NOMO-1 treated with dmso at 0.1 percent for 144 hours (cell line): ENCODE results near the gene SUMO1.
"Not testable (repeated sequence)": the region's sequence is repeated elsewhere in the genome, so short reads cannot be mapped to it uniquely, and the experiment has no call there.

Experiments used
- DNase-seq: peaks from one replicate; lab custom pipeline; 2025; ENCODE audit not compliant: unreplicated experiment; lab: John Stamatoyannopoulos, UW

Gene SUMO1

GRCh38 chr2:202238234-202239197, at the start of gene SUMO1:
Gene SUMO1 (minus strand): TSS chr2:202238597. CDS start chr2:202238451, 146 bp downstream.
- peak; percentile 78 for DNase-seq

- no peak for DNase-seq
Measured at GRCh38 chr2:202286595-202286994, 48.2 kb upstream of the SUMO1 start.

- no peak for DNase-seq
Measured at GRCh38 chr2:202278944-202279343, 40.5 kb upstream of the SUMO1 start.

- no peak for DNase-seq
Measured at GRCh38 chr2:202278036-202278760, 39.8 kb upstream of the SUMO1 start.

- DNase-seq = not testable (repeated sequence)
Measured at GRCh38 chr2:202276078-202276720, 37.8 kb upstream of the SUMO1 start.

GRCh38 chr2:202270487-202270886, 32.1 kb upstream of the SUMO1 start:
- no peak for DNase-seq

- no peak for DNase-seq
Measured at GRCh38 chr2:202269585-202269984, 31.2 kb upstream of the SUMO1 start.

- no peak for DNase-seq
Measured at GRCh38 chr2:202267495-202267894, 29.1 kb upstream of the SUMO1 start.

GRCh38 chr2:202265467-202266277, 27.3 kb upstream of the SUMO1 start, which contains the start of gene NOP58:
Gene NOP58 (plus strand): TSS chr2:202265763. CDS start chr2:202265942, 179 bp downstream.
- DNase-seq = peak; percentile 91

GRCh38 chr2:202261531-202261930, 23.1 kb upstream of the SUMO1 start:
- no peak for DNase-seq

GRCh38 chr2:202251494-202251893, 13.1 kb upstream of the SUMO1 start:
- DNase-seq = no peak

GRCh38 chr2:202249521-202250253, 11.3 kb upstream of the SUMO1 start:
- no peak for DNase-seq

GRCh38 chr2:202247710-202248109, 9.3 kb upstream of the SUMO1 start:
- not testable (repeated sequence) for DNase-seq

GRCh38 chr2:202237787-202238233, 587 bp downstream of the SUMO1 start:
- DNase-seq = no peak

GRCh38 chr2:202221873-202222272, 16.5 kb downstream of the SUMO1 start:
- DNase-seq = no peak

- DNase-seq = no peak
Measured at GRCh38 chr2:202215179-202215578, 23.2 kb downstream of the SUMO1 start.

- DNase-seq = no peak
Measured at GRCh38 chr2:202208526-202208925, 29.9 kb downstream of the SUMO1 start.

- DNase-seq = no peak
Measured at GRCh38 chr2:202204855-202205254, 33.5 kb downstream of the SUMO1 start.

- DNase-seq = no peak
Measured at GRCh38 chr2:202203348-202203747, 35.0 kb downstream of the SUMO1 start.
